Endothelial cell (in vitro differentiated cells): ENCODE data around the gene NPSR1. TPM values are rescaled to one million over a fixed set of nuclear protein-coding genes. Genes with fewer than 3 reads are reported as not detected.
"Not testable (repeated sequence)": the region's sequence is repeated elsewhere in the genome, so short reads cannot be mapped to it uniquely, and the experiment has no call there.

ENCODE experiments used
- DNase-seq: peaks from one replicate; pipeline ENCODE4 v3.0.0; 2021; ENCODE audit warnings: low spot score
- H3K27ac Mint-ChIP-seq: one replicate; pipeline ENCODE4 v1.8.0; 2021; ENCODE audit warnings: mixed read lengths, inconsistent platforms; ENCODE audit not compliant: unreplicated experiment
- H3K27me3 Mint-ChIP-seq: one replicate; pipeline ENCODE4 v1.8.0; 2021; ENCODE audit warnings: mild to moderate bottlenecking, moderate library complexity, mixed read lengths, inconsistent platforms; ENCODE audit not compliant: unreplicated experiment
- H3K36me3 Mint-ChIP-seq: one replicate; pipeline ENCODE4 v1.8.0; 2021; ENCODE audit warnings: mild to moderate bottlenecking, low read depth, mixed read lengths, inconsistent platforms; ENCODE audit not compliant: unreplicated experiment
- H3K4me1 Mint-ChIP-seq: one replicate; pipeline ENCODE4 v1.8.0; 2021; ENCODE audit warnings: mild to moderate bottlenecking, mixed read lengths, inconsistent platforms; ENCODE audit not compliant: unreplicated experiment
- H3K4me3 Mint-ChIP-seq: one replicate; pipeline ENCODE4 v1.8.0; 2021; ENCODE audit warnings: mild to moderate bottlenecking, mixed read lengths, inconsistent platforms; ENCODE audit not compliant: unreplicated experiment
- H3K9me3 Mint-ChIP-seq: one replicate; pipeline ENCODE4 v1.8.0; 2021; ENCODE audit warnings: mixed read lengths, inconsistent platforms; ENCODE audit not compliant: unreplicated experiment
- CTCF ChIP-seq: fragments of 200-600 bp; sonication (generic); IDR thresholded peaks from one replicate; pipeline ENCODE4 v1.5.0; 2021; ENCODE audit warnings: antibody characterized with exemption; ENCODE audit not compliant: unreplicated experiment
- total RNA-seq: library from RNA; stranded (reverse); fragmentation: NEBNext Ultra II Directional; extraction: Animal tissue kit (Norgen Biotek cat#: 25700); gene quantifications from one replicate; pipeline ENCODE4 v1.2.1, GENCODE V29; 2021; ENCODE audit not compliant: unreplicated experiment

NPSR1 gene
- total RNA-seq, 1 donor from 2014 or later, result not detected

- no peak for TF ChIP-seq CTCF
- DNase-seq, result no peak
Observed at GRCh38 chr7:34849163-34849960, 191.3 kb downstream of the NPSR1 start.

GRCh38 chr7:34849986-34850385, 192.0 kb downstream of the NPSR1 start:
- H3K4me1 Mint-ChIP-seq, result peaks cover 14% of the 10 kb centered on the region
- peaks cover 2% of the 10 kb centered on the region for H3K27me3 Mint-ChIP-seq
- DNase-seq, result no peak
- no peak overlapping the region for H3K27ac Mint-ChIP-seq
- no peaks in the 10 kb centered on the region for H3K36me3 Mint-ChIP-seq
- no peak for TF ChIP-seq CTCF
- H3K9me3 Mint-ChIP-seq, result no peaks in the 10 kb centered on the region
- no peak overlapping the region for H3K4me3 Mint-ChIP-seq

More at GRCh38 chr7:34849163-34849960, 191.3 kb downstream of the NPSR1 start:
- H3K4me3 Mint-ChIP-seq, result no peak overlapping the region
- peaks cover 14% of the 10 kb centered on the region for H3K4me1 Mint-ChIP-seq
- no peaks in the 10 kb centered on the region for H3K36me3 Mint-ChIP-seq
- no peak overlapping the region for H3K27ac Mint-ChIP-seq
- peaks cover 2% of the 10 kb centered on the region for H3K27me3 Mint-ChIP-seq
- H3K9me3 Mint-ChIP-seq, result no peaks in the 10 kb centered on the region

GRCh38 chr7:34850681-34851080, 192.7 kb downstream of the NPSR1 start:
- Mint-ChIP-seq H3K4me3 (no peak overlapping the region), H3K27ac (no peak overlapping the region), H3K36me3 (no peaks in the 10 kb centered on the region), H3K4me1 (peaks cover 8% of the 10 kb centered on the region), H3K27me3 (peaks cover 2% of the 10 kb centered on the region), H3K9me3 (no peaks in the 10 kb centered on the region)
- no peak for DNase-seq
- no peak for TF ChIP-seq CTCF

GRCh38 chr7:34851431-34851830, 193.4 kb downstream of the NPSR1 start:
- no peak overlapping the region for H3K4me3 Mint-ChIP-seq
- peaks cover 4% of the 10 kb centered on the region for H3K4me1 Mint-ChIP-seq
- no peak for TF ChIP-seq CTCF
- no peak for DNase-seq
- H3K27ac Mint-ChIP-seq, result no peak overlapping the region
- H3K9me3 Mint-ChIP-seq, result no peaks in the 10 kb centered on the region
- H3K36me3 Mint-ChIP-seq, result no peaks in the 10 kb centered on the region
- H3K27me3 Mint-ChIP-seq, result peaks cover 2% of the 10 kb centered on the region

- DNase-seq, H3K9me3 Mint-ChIP-seq, H3K27ac Mint-ChIP-seq, H3K4me3 Mint-ChIP-seq, H3K36me3 Mint-ChIP-seq, H3K4me1 Mint-ChIP-seq, H3K27me3 Mint-ChIP-seq: not testable (repeated sequence)
Observed at GRCh38 chr7:34858444-34858843, 200.4 kb downstream of the NPSR1 start.

GRCh38 chr7:34859281-34859680, 201.3 kb downstream of the NPSR1 start:
- H3K27ac Mint-ChIP-seq, H3K9me3 Mint-ChIP-seq, DNase-seq, H3K4me3 Mint-ChIP-seq, H3K4me1 Mint-ChIP-seq, H3K36me3 Mint-ChIP-seq, H3K27me3 Mint-ChIP-seq: not testable (repeated sequence)

GRCh38 chr7:34866222-34866621, 208.2 kb downstream of the NPSR1 start:
- H3K4me1 Mint-ChIP-seq, H3K27ac Mint-ChIP-seq, DNase-seq, H3K27me3 Mint-ChIP-seq, H3K9me3 Mint-ChIP-seq, H3K36me3 Mint-ChIP-seq, H3K4me3 Mint-ChIP-seq: not testable (repeated sequence)

- H3K9me3 Mint-ChIP-seq, result not testable (repeated sequence)
Observed at GRCh38 chr7:34867341-34867740, 209.3 kb downstream of the NPSR1 start.

GRCh38 chr7:34868602-34869001, 210.6 kb downstream of the NPSR1 start:
- not testable (repeated sequence) for DNase-seq, H3K36me3 Mint-ChIP-seq, H3K4me1 Mint-ChIP-seq, H3K9me3 Mint-ChIP-seq, H3K27ac Mint-ChIP-seq, H3K4me3 Mint-ChIP-seq, H3K27me3 Mint-ChIP-seq

More at GRCh38 chr7:34867341-34867740, 209.3 kb downstream of the NPSR1 start:
- H3K36me3 Mint-ChIP-seq, DNase-seq, H3K27ac Mint-ChIP-seq, H3K27me3 Mint-ChIP-seq, H3K4me3 Mint-ChIP-seq, H3K4me1 Mint-ChIP-seq: not testable (repeated sequence)
